Tibial artery (tissue), 4 donors: ENCODE results near the gene C19orf81.

Experiments
- DNase-seq, 2 donors: peaks; one replicate each; pipeline ENCODE4 v3.0.0-alpha.2; 2019
- H3K27ac ChIP-seq, 2 donors: fragments of 200-600 bp; sonication (generic) in 1 of 2; 1 replicate in 1 of 2; 2 replicates in 1 of 2; pipeline ENCODE4 v1.5.1; 2018 to 2019; ENCODE audit warnings: mild to moderate bottlenecking in 1 of 2
- H3K27me3 ChIP-seq, 2 donors: fragments of 200-600 bp; sonication (generic) in 1 of 2; one replicate each; pipeline versions ENCODE4 v1.5.1 to v1.6.0; 2016 to 2019
- H3K36me3 ChIP-seq, 3 donors: fragments of 200-600 bp; sonication (generic) in 2 of 3; one replicate each; pipeline ENCODE4 v1.5.1; 2016 to 2019; ENCODE audit warnings: mild to moderate bottlenecking in 2 of 3
- H3K4me1 ChIP-seq, 4 donors: fragments of 200-600 bp; sonication (generic) in 2 of 4; 1 replicate in 3 of 4; 2 replicates in 1 of 4; pipeline ENCODE4 v1.5.1; 2016 to 2019
- H3K4me3 ChIP-seq, 2 donors: fragments of 200-600 bp; sonication (generic) in 1 of 2; 1 replicate in 1 of 2; 2 replicates in 1 of 2; pipeline ENCODE4 v1.5.1; 2018 to 2019; ENCODE audit warnings: mild to moderate bottlenecking in 2 of 2
- H3K9me3 ChIP-seq, 3 donors: fragments of 200-600 bp; sonication (generic) in 1 of 3; one replicate each; pipeline ENCODE4 v1.5.1; 2016 to 2019
- intact Hi-C: fragments of 100-400 bp; cut with DNase I; formaldehyde crosslinking; loops from one replicate; pipeline ENCODE4 v1.15.0; 2023; ENCODE audit warnings: low total_unique reads
- TF ChIP-seq, protein P1 (sequence below), 2 experiments: fragments of 200-600 bp in 1 of 2; fragments of 450-650 bp in 1 of 2; IDR thresholded peaks; one replicate each; pipeline ENCODE4 v1.5.1; 2017 to 2019; ENCODE audit warnings: antibody characterized with exemption in 2 of 2, mild to moderate bottlenecking in 1 of 2, moderate library complexity in 1 of 2

The C19orf81 gene

DNA sequence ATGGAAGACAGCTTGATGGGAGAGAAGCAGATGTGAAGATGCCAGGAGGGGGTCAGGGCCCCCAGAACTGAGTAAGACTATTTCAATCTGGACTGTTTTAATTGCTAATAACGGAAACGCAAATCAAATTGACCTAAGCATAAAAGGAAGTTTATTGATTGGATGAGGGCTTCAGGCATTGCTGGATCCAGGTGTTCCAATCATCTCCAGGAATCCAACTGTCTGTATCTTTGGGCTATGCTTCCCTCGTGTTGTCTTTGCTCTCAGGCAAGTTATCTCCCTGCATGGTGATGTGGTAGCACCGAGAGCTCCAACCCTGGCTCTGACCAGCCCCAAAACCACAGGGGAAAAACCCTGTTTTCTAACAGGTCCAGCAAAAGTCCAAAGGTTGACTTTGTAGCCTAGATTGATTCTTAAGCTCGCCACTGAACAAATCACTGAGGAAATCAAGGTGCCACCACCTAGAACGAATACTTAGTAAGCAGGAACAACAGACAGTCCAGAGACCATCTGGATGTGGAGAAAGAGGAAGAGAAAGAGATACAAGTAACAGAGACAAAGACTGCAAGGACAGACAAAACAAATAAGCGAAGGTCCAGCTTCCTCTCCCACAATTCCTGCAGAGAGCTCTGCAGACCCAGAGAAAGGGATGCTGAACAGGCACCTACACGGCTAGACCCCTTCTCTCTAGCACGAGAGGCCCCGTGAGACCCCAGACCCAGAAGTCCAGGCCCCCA is 1.2 kb upstream of the C19orf81 start:
- peaks cover 0 to 6% (median 0%) of the 10 kb centered on the region in 3 donors for H3K9me3 ChIP-seq
- H3K27ac ChIP-seq, result no peak overlapping the region
- no peak overlapping the region for H3K4me3 ChIP-seq
- H3K27me3 ChIP-seq, result peaks cover 0 to 47% of the 10 kb centered on the region in 2 donors
- TF ChIP-seq, protein P1, sequence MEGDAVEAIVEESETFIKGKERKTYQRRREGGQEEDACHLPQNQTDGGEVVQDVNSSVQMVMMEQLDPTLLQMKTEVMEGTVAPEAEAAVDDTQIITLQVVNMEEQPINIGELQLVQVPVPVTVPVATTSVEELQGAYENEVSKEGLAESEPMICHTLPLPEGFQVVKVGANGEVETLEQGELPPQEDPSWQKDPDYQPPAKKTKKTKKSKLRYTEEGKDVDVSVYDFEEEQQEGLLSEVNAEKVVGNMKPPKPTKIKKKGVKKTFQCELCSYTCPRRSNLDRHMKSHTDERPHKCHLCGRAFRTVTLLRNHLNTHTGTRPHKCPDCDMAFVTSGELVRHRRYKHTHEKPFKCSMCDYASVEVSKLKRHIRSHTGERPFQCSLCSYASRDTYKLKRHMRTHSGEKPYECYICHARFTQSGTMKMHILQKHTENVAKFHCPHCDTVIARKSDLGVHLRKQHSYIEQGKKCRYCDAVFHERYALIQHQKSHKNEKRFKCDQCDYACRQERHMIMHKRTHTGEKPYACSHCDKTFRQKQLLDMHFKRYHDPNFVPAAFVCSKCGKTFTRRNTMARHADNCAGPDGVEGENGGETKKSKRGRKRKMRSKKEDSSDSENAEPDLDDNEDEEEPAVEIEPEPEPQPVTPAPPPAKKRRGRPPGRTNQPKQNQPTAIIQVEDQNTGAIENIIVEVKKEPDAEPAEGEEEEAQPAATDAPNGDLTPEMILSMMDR (IDR thresholded peaks at IDR 0.05), result no peak
- no peaks in the 10 kb centered on the region for H3K36me3 ChIP-seq
- H3K4me1 ChIP-seq, result no peaks in the 10 kb centered on the region
- no peak for DNase-seq
- intact Hi-C loops, result no loop called here

GRCh38 chr19:50648659-50649058 is 586 bp upstream of the C19orf81 start:
- Histone ChIP-seq H3K27me3 (peaks cover 0 to 49% of the 10 kb centered on the region in 2 donors), H3K36me3 (no peaks in the 10 kb centered on the region), H3K27ac (no peak overlapping the region), H3K4me3 (no peak overlapping the region), H3K9me3 (peaks cover 0 to 6% (median 0%) of the 10 kb centered on the region in 3 donors), H3K4me1 (no peaks in the 10 kb centered on the region)
- intact Hi-C loops, result no loop called here
- TF ChIP-seq, protein P1 (IDR thresholded peaks at IDR 0.05), result no peak
- no peak for DNase-seq

DNA sequence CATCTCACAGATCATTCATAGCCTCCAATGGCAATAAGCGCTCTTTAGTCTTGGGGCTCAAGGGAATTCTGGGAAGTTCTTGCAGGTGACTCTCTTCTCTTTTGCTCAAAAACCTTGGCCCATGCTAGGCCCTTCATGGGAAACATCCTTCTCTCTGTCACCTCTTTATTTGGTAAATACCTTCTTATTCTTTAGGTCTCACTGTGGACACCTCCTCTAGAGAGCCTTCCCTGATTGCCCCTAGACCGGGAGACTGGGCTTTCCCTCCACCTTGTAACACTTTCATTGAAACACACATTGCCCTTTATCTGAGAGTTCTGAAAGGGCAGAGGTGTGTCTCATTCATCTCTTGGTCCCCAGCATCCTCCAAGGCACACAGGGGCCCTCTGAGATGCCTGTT is 1.9 kb downstream of the C19orf81 start:
- Histone ChIP-seq H3K27me3 (peaks cover 0 to 50% of the 10 kb centered on the region in 2 donors), H3K27ac (no peak overlapping the region), H3K4me3 (no peak overlapping the region), H3K9me3 (peaks cover 0 to 17% (median 12%) of the 10 kb centered on the region in 3 donors), H3K36me3 (no peaks in the 10 kb centered on the region), H3K4me1 (no peaks in the 10 kb centered on the region)
- TF ChIP-seq, protein P1 (IDR thresholded peaks at IDR 0.05), result no peak
- no peak for DNase-seq
- intact Hi-C loops, result no loop called here

DNA sequence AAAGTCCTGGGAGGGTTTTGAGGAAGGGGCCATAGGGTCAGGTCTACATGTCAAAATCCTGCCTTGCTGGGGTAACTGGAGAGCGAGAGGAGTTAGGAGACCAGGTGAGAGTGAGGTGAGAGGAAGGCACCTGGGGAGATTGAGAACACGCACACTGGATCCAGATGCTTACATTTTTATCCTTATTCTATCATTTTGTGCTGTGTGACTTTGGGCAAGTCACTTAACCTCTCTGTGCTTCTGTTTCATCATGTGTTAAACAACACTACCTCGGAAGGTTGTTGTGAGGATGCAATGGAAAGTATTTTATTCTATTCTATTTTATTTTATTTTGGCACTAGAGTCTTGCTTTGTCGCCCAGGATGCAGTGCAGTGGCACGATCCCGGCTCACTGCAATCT is 3.5 kb downstream of the C19orf81 start:
- Histone ChIP-seq H3K9me3 (peaks cover 0 to 12% (median 12%) of the 10 kb centered on the region in 3 donors), H3K4me1 (peaks cover 0 to under 1% (median 0%) of the 10 kb centered on the region in 4 donors), H3K4me3 (no peak overlapping the region), H3K27ac (no peak overlapping the region), H3K27me3 (peaks cover 0 to 49% of the 10 kb centered on the region in 2 donors), H3K36me3 (no peaks in the 10 kb centered on the region)
- TF ChIP-seq, protein P1 (IDR thresholded peaks at IDR 0.05), result no peak
- intact Hi-C loops, result no loop called here
- no peak for DNase-seq

DNA sequence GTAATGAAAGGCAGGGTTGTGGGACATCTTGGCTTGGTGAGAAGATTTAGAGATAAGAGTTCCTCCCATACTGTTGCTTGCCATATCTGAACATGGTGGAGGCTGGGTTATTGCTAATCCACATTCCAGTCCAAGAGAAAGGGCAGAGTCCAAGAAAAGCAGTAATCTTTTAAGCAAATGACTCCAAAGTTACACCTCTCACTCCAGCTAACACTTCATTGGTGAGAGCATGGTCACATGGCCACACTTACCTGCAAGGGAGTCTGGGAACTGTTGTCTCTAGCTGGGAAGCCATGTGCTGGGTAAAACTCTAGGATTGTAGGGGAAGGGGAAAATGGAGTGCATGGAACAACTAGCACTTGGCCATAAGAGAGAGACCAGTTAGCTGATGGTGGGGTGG is 5.6 kb downstream of the C19orf81 start:
- Histone ChIP-seq H3K27ac (no peak overlapping the region), H3K27me3 (peaks cover 0 to 51% of the 10 kb centered on the region in 2 donors), H3K9me3 (peaks cover 0 to 12% (median 11%) of the 10 kb centered on the region in 3 donors), H3K4me3 (no peak overlapping the region), H3K36me3 (no peaks in the 10 kb centered on the region), H3K4me1 (peaks cover 0 to 18% (median 14%) of the 10 kb centered on the region in 4 donors)
- DNase-seq, result no peak
- intact Hi-C loops, result no loop called here
- TF ChIP-seq, protein P1 (IDR thresholded peaks at IDR 0.05), result no peak
